Heart right ventricle (tissue), 16 donors: Measurements from ENCODE around the gene EXOC6. TPM values are rescaled to one million over a fixed set of nuclear protein-coding genes. Genes with fewer than 3 reads are reported as not detected.

Experiments
- ATAC-seq, 8 donors: fragments of 200-7000 bp; cut with Tn5 transposase; one replicate each; pipeline ENCODE4 v1.9.1; 2020; ENCODE audit warnings: mild to moderate bottlenecking in 8 of 8, moderate library complexity in 8 of 8, moderate number of reproducible peaks in 1 of 8
- DNase-seq, 2 donors: peaks; one replicate each; pipeline ENCODE4 v3.0.0-alpha.2; 2020
- H3K27ac ChIP-seq, 10 donors: fragments of 200-600 bp; sonication (generic) in 2 of 10; one replicate each; pipeline versions ENCODE4 v1.5.0 to v1.8.0; 2020 to 2022; ENCODE audit warnings: mild to moderate bottlenecking in 3 of 10
- H3K27me3 ChIP-seq, 7 donors: fragments of 200-600 bp; one replicate each; pipeline ENCODE4 v1.8.0; 2021 to 2022; ENCODE audit warnings: mild to moderate bottlenecking in 2 of 7
- H3K36me3 ChIP-seq, 9 donors: fragments of 200-600 bp; sonication (generic) in 1 of 9; one replicate each; pipeline versions ENCODE4 v1.5.0 to v1.8.0; 2020 to 2022; ENCODE audit warnings: mild to moderate bottlenecking in 2 of 9
- H3K4me1 ChIP-seq, 9 donors: fragments of 200-600 bp; sonication (generic) in 1 of 9; one replicate each; pipeline versions ENCODE4 v1.5.0 to v1.8.0; 2020 to 2022; ENCODE audit warnings: mild to moderate bottlenecking in 4 of 9
- H3K4me3 ChIP-seq, 10 donors: fragments of 200-600 bp; sonication (generic) in 2 of 10; one replicate each; pipeline versions ENCODE4 v1.5.0 to v1.8.0; 2020 to 2022; ENCODE audit warnings: mild to moderate bottlenecking in 7 of 10, moderate library complexity in 2 of 10
- H3K9me3 ChIP-seq, 11 donors: fragments of 200-600 bp in 10 of 11; sonication (generic) in 2 of 11; one replicate each; pipeline versions ENCODE4 v1.5.0 to v1.8.0; 2013 to 2022; ENCODE audit warnings: mild to moderate bottlenecking in 2 of 11, control low read depth in 1 of 11, moderate library complexity in 1 of 11
- CTCF ChIP-seq, 9 donors: fragments of 200-600 bp; sonication (generic) in 2 of 9; IDR thresholded peaks; one replicate each; pipeline versions ENCODE4 v1.5.0 to v1.8.0; 2021 to 2022; ENCODE audit warnings: antibody characterized with exemption in 9 of 9, mild to moderate bottlenecking in 5 of 9, moderate library complexity in 1 of 9
- WGBS, 2 donors: extraction: QIAGEN DNeasy Blood & Tissue Kit; methylation state at CpG; one replicate each; pipeline ENCODE4 v1.1.7; 2013; ENCODE audit warnings: inconsistent platforms in 1 of 2; 5-methylcytosine and 5-hydroxymethylcytosine counted together
- intact Hi-C, 10 donors: fragments of 100-400 bp; cut with DNase I; formaldehyde crosslinking; loops; one replicate each; pipeline versions ENCODE4 v1.11.1 to v1.14.2; 2022
- polyA plus RNA-seq, 2 donors: library from polyadenylated mRNA; stranded (reverse); fragments of 200-250 nt; gene quantifications; one replicate each; pipeline ENCODE4 v1.2.3, GENCODE V29; 2013
- total RNA-seq, 10 donors: library from RNA; stranded (reverse); fragmentation: NEBNext Ultra II Directional in 3 of 10; extraction: Animal tissue kit (Norgen Biotek cat#: 25700) in 3 of 10; gene quantifications; one replicate each; pipeline versions ENCODE4 v1.2.1 to v1.2.4, GENCODE V29; 2021 to 2023
- donor health status: Arrhythmogenic right ventricular cardiomyopathy.
- donor health status: ischemic (EF 13 %, LVEDD 7.1; RV severe dilation, severe dysfunction).
- donor health status: healthy with polysubstance abuse.
- donor health status: DM: no; HTN: yes; CAD: no.
- donor health status: DM: no; HTN: no; CAD: no.
- donor health status: ischemic (EF 25% LVEDD 6.9; RV normal size, moderate dysfunction).
- donor health status: ischemic (EF 25% LVEDD 5.7; RV mildly dilated, moderate dysfunction).
- donor health status: healthy.
- donor health status: DM: yes; HTN: yes; CAD: no.
- donor health status: Ischemic cardiomyopathy.
- donor health status: ischemic (EF 35%, LVEDD 5.7; RV mildly dilated, moderate dysfunction).
- donor health status: nonischemic (EF 11% LVEDD 7.7; RV severe dilation, severe dysfunction).
- donor health status: DM: yes; HTN: yes; CAD: no.
- donor health status: PGD.
- donor health status: ischemic (EF 29% LVEDD 5.4; RV normal size, mild dysfunction).
- donor health status: nonischemic (EF 23%, LVEDD 6.1; RV moderate dilation, normal function).

The EXOC6 gene
- total and polyA plus RNA-seq, 12 donors = 3.3 to 11.7 (median 9.2) TPM

- Histone ChIP-seq H3K27me3 (peaks cover 0 to 6% (median 0%) of the 10 kb centered on the region in 7 donors), H3K9me3 (no peaks in the 10 kb centered on the region), H3K4me1 (peaks cover 0 to 17% (median 0%) of the 10 kb centered on the region in 9 donors), H3K36me3 (no peaks in the 10 kb centered on the region), H3K27ac (no peak overlapping the region), H3K4me3 (no peak overlapping the region)
- DNase-seq (no peak), ATAC-seq (no peak)
- no peak for TF ChIP-seq CTCF (IDR thresholded peaks at IDR 0.05)
- WGBS, 2 donors = 65 to 78% methylated on average over 4 of the region's 4 CpGs
- intact Hi-C loops = loop anchor here in 4 of 10 donors (5.0 to 10.0 kb wide), 3 partner anchors 57 to 122 kb away; no protein-coding TSS in a partner anchor
These were observed 34.3 kb upstream of the EXOC6 start for GRCh38 chr10:92813979-92814378.

GRCh38 chr10:92814790-92815189, 33.5 kb upstream of the EXOC6 start:
- 59 to 66% methylated on average over 2 of the region's 2 CpGs for WGBS, 2 donors
- DNase-seq (no peak), ATAC-seq (no peak)
- Histone ChIP-seq H3K4me3 (no peak overlapping the region), H3K27me3 (peaks cover 0 to 6% (median 0%) of the 10 kb centered on the region in 7 donors), H3K36me3 (no peaks in the 10 kb centered on the region), H3K9me3 (no peaks in the 10 kb centered on the region), H3K27ac (no peak overlapping the region), H3K4me1 (peaks cover 0 to 17% (median 0%) of the 10 kb centered on the region in 9 donors)
- TF ChIP-seq CTCF (IDR thresholded peaks at IDR 0.05) = no peak
- intact Hi-C loops = loop anchor here in 5 of 10 donors (5.0 to 10.0 kb wide), 3 partner anchors 57 to 122 kb away; no protein-coding TSS in a partner anchor

GRCh38 chr10:92816091-92816531, 32.2 kb upstream of the EXOC6 start:
- Histone ChIP-seq H3K27ac (peak overlapping the region in 3 of 10 donors; percentile 17 to 63 (median 33)), H3K9me3 (no peaks in the 10 kb centered on the region), H3K27me3 (peaks cover 0 to 6% (median 0%) of the 10 kb centered on the region in 7 donors), H3K4me1 (peaks cover 0 to 18% (median 0%) of the 10 kb centered on the region in 9 donors), H3K36me3 (no peaks in the 10 kb centered on the region), H3K4me3 (no peak overlapping the region)
- ATAC-seq = peak in 7 of 8 donors; percentile 58 to 90 (median 73)
- TF ChIP-seq CTCF (IDR thresholded peaks at IDR 0.05) = peak in 3 of 9 donors; percentile 10 to 24 (median 18)
- intact Hi-C loops = loop anchor here in 3 of 10 donors (5.0 to 10.0 kb wide), 2 partner anchors 121 to 124 kb away; no protein-coding TSS in a partner anchor
- no peak for DNase-seq
- WGBS, 2 donors = 38 to 68% methylated on average over 1 of the region's 1 CpG

- no peak for TF ChIP-seq CTCF (IDR thresholded peaks at IDR 0.05)
- WGBS, 2 donors = 40 to 58% methylated on average over 6 of the region's 6 CpGs
- Histone ChIP-seq H3K4me3 (no peak overlapping the region), H3K36me3 (no peaks in the 10 kb centered on the region), H3K27ac (peak overlapping the region in 6 of 10 donors; percentile 12 to 74 (median 61)), H3K27me3 (no peaks in the 10 kb centered on the region), H3K4me1 (peaks cover 0 to 27% (median 10%) of the 10 kb centered on the region in 9 donors), H3K9me3 (no peaks in the 10 kb centered on the region)
- intact Hi-C loops = loop anchor here in 5 of 10 donors (2.0 to 10.0 kb wide), 5 partner anchors 53 to 131 kb away; no protein-coding TSS in a partner anchor
- DNase-seq (no peak), ATAC-seq (peak in 7 of 8 donors; percentile 58 to 91 (median 78))
These were observed 26.2 kb upstream of the EXOC6 start for GRCh38 chr10:92822060-92822634.
